ENCODE results near the gene SMYD3. TPM values are rescaled to one million over a fixed set of nuclear protein-coding genes. Genes with fewer than 3 reads are reported as not detected.

SMYD3 gene
- total RNA-seq, 4 donors from 2014 or later = 12.0 to 15.0 (median 13.2) TPM

GRCh38 chr1:246513619-246514343, 6.7 kb upstream of the SMYD3 start:
- H3K27me3 ChIP-seq = no peaks in the 10 kb centered on the region
- TF ChIP-seq POLR2AphosphoS5 (IDR thresholded peaks at IDR 0.05) (no peak), EP300 (IDR thresholded peaks at IDR 0.05) (no peak), CTCF (IDR thresholded peaks at IDR 0.05) (no peak), POLR2A (IDR thresholded peaks at IDR 0.05; ENCODE audit: low read depth) (no peak)
- no peak overlapping the region for H3K27ac ChIP-seq (replicated peaks in 1 of 4)
- no peak overlapping the region for H3K4me3 ChIP-seq
- H3K4me1 ChIP-seq = no peaks in the 10 kb centered on the region
- WGBS = 89% methylated on average over 3 of the region's 7 CpGs
- peaks cover 0 to 40% (median 38%) of the 10 kb centered on the region in 4 donors for H3K9me3 ChIP-seq
- H3K36me3 ChIP-seq = no peaks in the 10 kb centered on the region
- no peak for DNase-seq (ENCODE audit: extremely low spot score)
- intact Hi-C loops (cut with DNase I) = no loop called here

- H3K27me3 ChIP-seq = no peaks in the 10 kb centered on the region
- intact Hi-C loops (cut with DNase I) = no loop called here
- H3K27ac ChIP-seq (replicated peaks in 1 of 4) = no peak overlapping the region
- no peak for TF ChIP-seq POLR2AphosphoS5 (IDR thresholded peaks at IDR 0.05)
- TF ChIP-seq EP300 (IDR thresholded peaks at IDR 0.05) = no peak
- peaks cover 0 to 5% (median 2%) of the 10 kb centered on the region in 4 donors for H3K4me1 ChIP-seq
- WGBS = 100% methylated on average over 3 of the region's 5 CpGs
- H3K4me3 ChIP-seq = no peak overlapping the region
- H3K36me3 ChIP-seq = no peaks in the 10 kb centered on the region
- no peak for DNase-seq (ENCODE audit: extremely low spot score)
- H3K9me3 ChIP-seq = peaks cover 0 to 40% (median 38%) of the 10 kb centered on the region in 4 donors
Observed at GRCh38 chr1:246513041-246513440, 6.0 kb upstream of the SMYD3 start.

GRCh38 chr1:246512635-246513034, 5.6 kb upstream of the SMYD3 start:
- Histone ChIP-seq H3K9me3 (peaks cover 0 to 40% (median 38%) of the 10 kb centered on the region in 4 donors), H3K36me3 (no peaks in the 10 kb centered on the region), H3K27ac (replicated peaks in 1 of 4) (no peak overlapping the region), H3K4me1 (peaks cover 0 to 9% (median 5%) of the 10 kb centered on the region in 4 donors), H3K27me3 (no peaks in the 10 kb centered on the region), H3K4me3 (no peak overlapping the region)
- intact Hi-C loops (cut with DNase I) = no loop called here
- no peak for DNase-seq (ENCODE audit: extremely low spot score)
- TF ChIP-seq POLR2A (IDR thresholded peaks at IDR 0.05; ENCODE audit: low read depth) (no peak), POLR2AphosphoS5 (IDR thresholded peaks at IDR 0.05) (no peak), EP300 (IDR thresholded peaks at IDR 0.05) (no peak), CTCF (IDR thresholded peaks at IDR 0.05) (no peak)
- 93% methylated on average over 5 of the region's 10 CpGs for WGBS

GRCh38 chr1:246512230-246512629, 5.2 kb upstream of the SMYD3 start:
- Histone ChIP-seq H3K4me1 (peaks cover 0 to 10% (median 8%) of the 10 kb centered on the region in 4 donors), H3K4me3 (no peak overlapping the region), H3K27ac (replicated peaks in 1 of 4) (no peak overlapping the region), H3K27me3 (no peaks in the 10 kb centered on the region), H3K36me3 (no peaks in the 10 kb centered on the region), H3K9me3 (peaks cover 0 to 39% (median 38%) of the 10 kb centered on the region in 4 donors)
- no peak for DNase-seq (ENCODE audit: extremely low spot score)
- TF ChIP-seq POLR2AphosphoS5 (IDR thresholded peaks at IDR 0.05) (no peak), CTCF (IDR thresholded peaks at IDR 0.05) (no peak), EP300 (IDR thresholded peaks at IDR 0.05) (no peak), POLR2A (IDR thresholded peaks at IDR 0.05; ENCODE audit: low read depth) (no peak)
- 100% methylated on average over 2 of the region's 7 CpGs for WGBS
- intact Hi-C loops (cut with DNase I) = no loop called here

GRCh38 chr1:246511203-246511602, 4.1 kb upstream of the SMYD3 start:
- WGBS = 96% methylated on average over 4 of the region's 7 CpGs
- H3K4me1 ChIP-seq = peaks cover 4 to 16% (median 13%) of the 10 kb centered on the region in 4 donors
- intact Hi-C loops (cut with DNase I) = no loop called here

More at GRCh38 chr1:246511203-246511602, 4.1 kb upstream of the SMYD3 start:
- no peak overlapping the region for H3K4me3 ChIP-seq
- TF ChIP-seq CTCF (IDR thresholded peaks at IDR 0.05) (no peak), EP300 (IDR thresholded peaks at IDR 0.05) (no peak), POLR2AphosphoS5 (IDR thresholded peaks at IDR 0.05) (no peak), POLR2A (IDR thresholded peaks at IDR 0.05; ENCODE audit: low read depth) (no peak)
- no peak overlapping the region for H3K27ac ChIP-seq (replicated peaks in 1 of 4)
- H3K9me3 ChIP-seq = peaks cover 0 to 30% (median 28%) of the 10 kb centered on the region in 4 donors
- no peak for DNase-seq (ENCODE audit: extremely low spot score)
- H3K27me3 ChIP-seq = no peaks in the 10 kb centered on the region
- H3K36me3 ChIP-seq = no peaks in the 10 kb centered on the region
